ENCODE data around the gene DTX3L.

DTX3L gene

GRCh38 chr3:122620399-122620798 is 56.3 kb downstream of the DTX3L start:
- no peak for TF ChIP-seq CTCF (IDR thresholded peaks at IDR 0.05; ENCODE audit: low read depth, low read length)
- H3K36me3 ChIP-seq = no peaks in the 10 kb centered on the region
- H3K9me3 ChIP-seq (ENCODE audit: severe bottlenecking) = no peaks in the 10 kb centered on the region
- no peaks in the 10 kb centered on the region for H3K27me3 ChIP-seq (ENCODE audit: insufficient read depth, low read depth, severe bottlenecking)
- no peak overlapping the region for H3K4me3 ChIP-seq (ENCODE audit: low read depth, low read length)
- DNase-seq = no peak
- no peak overlapping the region for H3K27ac ChIP-seq

- no peak for TF ChIP-seq CTCF (IDR thresholded peaks at IDR 0.05; ENCODE audit: low read depth, low read length)
- Histone ChIP-seq H3K36me3 (no peaks in the 10 kb centered on the region), H3K27me3 (ENCODE audit: insufficient read depth, low read depth, severe bottlenecking) (no peaks in the 10 kb centered on the region), H3K27ac (no peak overlapping the region), H3K9me3 (ENCODE audit: severe bottlenecking) (no peaks in the 10 kb centered on the region), H3K4me3 (ENCODE audit: low read depth, low read length) (no peak overlapping the region)
- DNase-seq = no peak
These were observed 57.0 kb downstream of the DTX3L start for GRCh38 chr3:122621112-122621511.

- no peaks in the 10 kb centered on the region for H3K36me3 ChIP-seq
These were observed 59.1 kb downstream of the DTX3L start for GRCh38 chr3:122623031-122623829.

More at GRCh38 chr3:122623031-122623829, 59.1 kb downstream of the DTX3L start:
- Histone ChIP-seq H3K9me3 (ENCODE audit: severe bottlenecking) (no peaks in the 10 kb centered on the region), H3K27ac (no peak overlapping the region), H3K4me3 (ENCODE audit: low read depth, low read length) (no peak overlapping the region), H3K27me3 (ENCODE audit: insufficient read depth, low read depth, severe bottlenecking) (no peaks in the 10 kb centered on the region)
- TF ChIP-seq CTCF (IDR thresholded peaks at IDR 0.05; ENCODE audit: low read depth, low read length) = no peak
- no peak for DNase-seq

Data from WERI-Rb-1 (cell line).